Measurements from ENCODE around the gene SAMD1.

GRCh38 chr19:14088634-14089411 lies 1.7 kb downstream of the SAMD1 start:
- TF ChIP-seq REST (IDR thresholded peaks at IDR 0.05; ENCODE audit: borderline replicate concordance in 1 of 2, low read depth in 1 of 2, low read length in 2 of 2) (no peak), SNAPC4 (CRISPR knock-in tag; IDR thresholded peaks at IDR 0.05) (no peak), SP5 (CRISPR knock-in tag; IDR thresholded peaks at IDR 0.05; ENCODE audit: borderline replicate concordance, low read depth) (no peak), KDM5A (IDR thresholded peaks at IDR 0.05; ENCODE audit: borderline replicate concordance, low read length) (no peak), STAG1 (CRISPR knock-in tag; IDR thresholded peaks at IDR 0.05) (no peak), RAD51 (IDR thresholded peaks at IDR 0.05; ENCODE audit: borderline replicate concordance) (no peak)
